Heart right ventricle (tissue), 16 donors: ENCODE measurements around the gene ST6GALNAC3. TPM values are rescaled to one million over a fixed set of nuclear protein-coding genes. Genes with fewer than 3 reads are reported as not detected.

Source experiments
- ATAC-seq, 8 donors: fragments of 200-7000 bp; cut with Tn5 transposase; one replicate each; pipeline ENCODE4 v1.9.1; 2020; ENCODE audit warnings: mild to moderate bottlenecking in 8 of 8, moderate library complexity in 8 of 8, moderate number of reproducible peaks in 1 of 8
- DNase-seq, 2 donors: peaks; one replicate each; pipeline ENCODE4 v3.0.0-alpha.2; 2020
- H3K27ac ChIP-seq, 10 donors: fragments of 200-600 bp; sonication (generic) in 2 of 10; one replicate each; pipeline versions ENCODE4 v1.5.0 to v1.8.0; 2020 to 2022; ENCODE audit warnings: mild to moderate bottlenecking in 3 of 10
- H3K27me3 ChIP-seq, 7 donors: fragments of 200-600 bp; one replicate each; pipeline ENCODE4 v1.8.0; 2021 to 2022; ENCODE audit warnings: mild to moderate bottlenecking in 2 of 7
- H3K36me3 ChIP-seq, 9 donors: fragments of 200-600 bp; sonication (generic) in 1 of 9; one replicate each; pipeline versions ENCODE4 v1.5.0 to v1.8.0; 2020 to 2022; ENCODE audit warnings: mild to moderate bottlenecking in 2 of 9
- H3K4me1 ChIP-seq, 9 donors: fragments of 200-600 bp; sonication (generic) in 1 of 9; one replicate each; pipeline versions ENCODE4 v1.5.0 to v1.8.0; 2020 to 2022; ENCODE audit warnings: mild to moderate bottlenecking in 4 of 9
- H3K4me3 ChIP-seq, 10 donors: fragments of 200-600 bp; sonication (generic) in 2 of 10; one replicate each; pipeline versions ENCODE4 v1.5.0 to v1.8.0; 2020 to 2022; ENCODE audit warnings: mild to moderate bottlenecking in 7 of 10, moderate library complexity in 2 of 10
- H3K9me3 ChIP-seq, 11 donors: fragments of 200-600 bp in 10 of 11; sonication (generic) in 2 of 11; one replicate each; pipeline versions ENCODE4 v1.5.0 to v1.8.0; 2013 to 2022; ENCODE audit warnings: mild to moderate bottlenecking in 2 of 11, control low read depth in 1 of 11, moderate library complexity in 1 of 11
- WGBS, 2 donors: extraction: QIAGEN DNeasy Blood & Tissue Kit; methylation state at CpG; one replicate each; pipeline ENCODE4 v1.1.7; 2013; ENCODE audit warnings: inconsistent platforms in 1 of 2; 5-methylcytosine and 5-hydroxymethylcytosine counted together
- intact Hi-C, 10 donors: fragments of 100-400 bp; cut with DNase I; formaldehyde crosslinking; loops; one replicate each; pipeline versions ENCODE4 v1.11.1 to v1.14.2; 2022
- polyA plus RNA-seq, 2 donors: library from polyadenylated mRNA; stranded (reverse); fragments of 200-250 nt; gene quantifications; one replicate each; pipeline ENCODE4 v1.2.3, GENCODE V29; 2013
- total RNA-seq, 10 donors: library from RNA; stranded (reverse); fragmentation: NEBNext Ultra II Directional in 3 of 10; extraction: Animal tissue kit (Norgen Biotek cat#: 25700) in 3 of 10; gene quantifications; one replicate each; pipeline versions ENCODE4 v1.2.1 to v1.2.4, GENCODE V29; 2021 to 2023
- TF ChIP-seq, protein P1 (sequence below), 9 donors: fragments of 200-600 bp; sonication (generic) in 2 of 9; IDR thresholded peaks; one replicate each; pipeline versions ENCODE4 v1.5.0 to v1.8.0; 2021 to 2022; ENCODE audit warnings: antibody characterized with exemption in 9 of 9, mild to moderate bottlenecking in 5 of 9, moderate library complexity in 1 of 9
- donor health status: Arrhythmogenic right ventricular cardiomyopathy.
- donor health status: ischemic (EF 13 %, LVEDD 7.1; RV severe dilation, severe dysfunction).
- donor health status: healthy with polysubstance abuse.
- donor health status: DM: no; HTN: yes; CAD: no.
- donor health status: DM: no; HTN: no; CAD: no.
- donor health status: ischemic (EF 25% LVEDD 6.9; RV normal size, moderate dysfunction).
- donor health status: ischemic (EF 25% LVEDD 5.7; RV mildly dilated, moderate dysfunction).
- donor health status: healthy.
- donor health status: DM: yes; HTN: yes; CAD: no.
- donor health status: Ischemic cardiomyopathy.
- donor health status: ischemic (EF 35%, LVEDD 5.7; RV mildly dilated, moderate dysfunction).
- donor health status: nonischemic (EF 11% LVEDD 7.7; RV severe dilation, severe dysfunction).
- donor health status: DM: yes; HTN: yes; CAD: no.
- donor health status: PGD.
- donor health status: ischemic (EF 29% LVEDD 5.4; RV normal size, mild dysfunction).
- donor health status: nonischemic (EF 23%, LVEDD 6.1; RV moderate dilation, normal function).

ST6GALNAC3 gene
- total and polyA plus RNA-seq, 12 donors, result 2.8 to 10.3 (median 4.8) TPM

GRCh38 chr1:76202670-76203069 lies 128.1 kb downstream of the ST6GALNAC3 start:
- Histone ChIP-seq H3K4me1 (peaks cover 0 to 11% (median 0%) of the 10 kb centered on the region in 9 donors), H3K36me3 (no peaks in the 10 kb centered on the region), H3K27me3 (no peaks in the 10 kb centered on the region), H3K27ac (no peak overlapping the region), H3K4me3 (no peak overlapping the region), H3K9me3 (peaks cover 0 to 4% (median 0%) of the 10 kb centered on the region in 11 donors)
- TF ChIP-seq, protein P1, sequence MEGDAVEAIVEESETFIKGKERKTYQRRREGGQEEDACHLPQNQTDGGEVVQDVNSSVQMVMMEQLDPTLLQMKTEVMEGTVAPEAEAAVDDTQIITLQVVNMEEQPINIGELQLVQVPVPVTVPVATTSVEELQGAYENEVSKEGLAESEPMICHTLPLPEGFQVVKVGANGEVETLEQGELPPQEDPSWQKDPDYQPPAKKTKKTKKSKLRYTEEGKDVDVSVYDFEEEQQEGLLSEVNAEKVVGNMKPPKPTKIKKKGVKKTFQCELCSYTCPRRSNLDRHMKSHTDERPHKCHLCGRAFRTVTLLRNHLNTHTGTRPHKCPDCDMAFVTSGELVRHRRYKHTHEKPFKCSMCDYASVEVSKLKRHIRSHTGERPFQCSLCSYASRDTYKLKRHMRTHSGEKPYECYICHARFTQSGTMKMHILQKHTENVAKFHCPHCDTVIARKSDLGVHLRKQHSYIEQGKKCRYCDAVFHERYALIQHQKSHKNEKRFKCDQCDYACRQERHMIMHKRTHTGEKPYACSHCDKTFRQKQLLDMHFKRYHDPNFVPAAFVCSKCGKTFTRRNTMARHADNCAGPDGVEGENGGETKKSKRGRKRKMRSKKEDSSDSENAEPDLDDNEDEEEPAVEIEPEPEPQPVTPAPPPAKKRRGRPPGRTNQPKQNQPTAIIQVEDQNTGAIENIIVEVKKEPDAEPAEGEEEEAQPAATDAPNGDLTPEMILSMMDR (IDR thresholded peaks at IDR 0.05), result no peak
- intact Hi-C loops, result loop anchor here in 1 of 10 donors (10.0 kb wide), 1 partner anchor 62 kb away; no protein-coding TSS in a partner anchor
- 85 to 88% methylated on average over 2 of the region's 2 CpGs for WGBS, 2 donors
- DNase-seq, result no peak
- no peak for ATAC-seq

GRCh38 chr1:76203127-76203526 lies 128.6 kb downstream of the ST6GALNAC3 start:
- ATAC-seq (no peak), DNase-seq (no peak)
- 94 to 95% methylated on average over 3 of the region's 3 CpGs for WGBS, 2 donors
- H3K9me3 ChIP-seq, result peaks cover 0 to 4% (median 0%) of the 10 kb centered on the region in 11 donors
- H3K36me3 ChIP-seq, result no peaks in the 10 kb centered on the region
- intact Hi-C loops, result loop anchor here in 1 of 10 donors (10.0 kb wide), 1 partner anchor 62 kb away; no protein-coding TSS in a partner anchor
- no peak overlapping the region for H3K27ac ChIP-seq
- TF ChIP-seq, protein P1 (IDR thresholded peaks at IDR 0.05), result no peak
- H3K4me3 ChIP-seq, result no peak overlapping the region
- H3K4me1 ChIP-seq, result peaks cover 0 to 11% (median 0%) of the 10 kb centered on the region in 9 donors
- no peaks in the 10 kb centered on the region for H3K27me3 ChIP-seq

DNA sequence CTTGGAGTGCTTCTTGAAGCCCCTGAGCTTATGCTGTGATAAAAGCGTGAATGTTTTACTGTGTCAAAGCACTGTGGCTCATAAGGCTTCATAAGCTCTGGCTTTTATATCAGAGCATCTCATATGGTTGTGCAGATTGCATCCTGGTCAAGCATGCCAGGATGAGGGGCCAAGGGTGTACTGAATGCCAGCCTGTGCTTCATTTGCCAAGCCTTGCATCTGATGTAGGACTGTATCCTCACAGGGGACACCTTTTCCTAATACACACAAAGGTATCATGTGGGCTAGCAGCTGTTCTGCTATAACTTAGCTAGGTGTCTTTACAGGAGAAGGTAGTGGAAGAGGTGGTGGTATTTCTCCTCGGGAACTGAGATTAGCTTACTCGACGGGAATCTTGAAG lies 134.7 kb downstream of the ST6GALNAC3 start:
- 91 to 95% methylated on average over 4 of the region's 4 CpGs for WGBS, 2 donors
- Histone ChIP-seq H3K4me3 (no peak overlapping the region), H3K4me1 (peaks cover 0 to 28% (median 0%) of the 10 kb centered on the region in 9 donors), H3K27me3 (no peaks in the 10 kb centered on the region), H3K9me3 (peaks cover 0 to 4% (median 0%) of the 10 kb centered on the region in 11 donors), H3K27ac (no peak overlapping the region), H3K36me3 (no peaks in the 10 kb centered on the region)
- TF ChIP-seq, protein P1 (IDR thresholded peaks at IDR 0.05), result no peak
- ATAC-seq (no peak), DNase-seq (no peak)
- intact Hi-C loops, result loop anchor here in 1 of 10 donors (10.0 kb wide), 1 partner anchor 56 kb away; no protein-coding TSS in a partner anchor

DNA sequence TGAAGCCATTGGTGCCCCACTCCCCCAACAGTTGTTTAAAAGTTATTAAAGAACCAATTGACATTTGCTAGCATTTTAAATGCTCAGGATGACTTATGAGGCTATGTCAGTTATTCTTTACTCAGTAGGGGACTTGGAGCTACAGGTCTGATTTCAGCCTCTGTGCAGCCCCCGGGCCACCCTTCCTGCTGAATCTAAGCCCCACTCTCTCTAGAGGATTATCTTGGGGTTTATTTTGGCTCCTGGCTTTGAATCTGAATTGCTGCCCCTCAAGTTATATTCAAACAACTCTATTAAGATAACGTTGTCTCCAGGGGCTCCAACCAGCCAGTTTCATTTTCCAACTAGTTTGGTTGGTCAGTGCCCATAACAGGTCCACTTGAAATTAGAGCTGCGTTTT lies 135.1 kb downstream of the ST6GALNAC3 start:
- Histone ChIP-seq H3K27me3 (no peaks in the 10 kb centered on the region), H3K4me3 (no peak overlapping the region), H3K4me1 (peaks cover 0 to 28% (median 0%) of the 10 kb centered on the region in 9 donors), H3K9me3 (peaks cover 0 to 2% (median 0%) of the 10 kb centered on the region in 11 donors), H3K27ac (no peak overlapping the region), H3K36me3 (no peaks in the 10 kb centered on the region)
- intact Hi-C loops, result loop anchor here in 1 of 10 donors (10.0 kb wide), 1 partner anchor 55 kb away; no protein-coding TSS in a partner anchor
- no peak for DNase-seq
- no peak for ATAC-seq
- 52 to 67% methylated on average over 3 of the region's 3 CpGs for WGBS, 2 donors
- TF ChIP-seq, protein P1 (IDR thresholded peaks at IDR 0.05), result no peak
